Measurements from ENCODE around the gene RNF180.

The RNF180 gene, protein sequence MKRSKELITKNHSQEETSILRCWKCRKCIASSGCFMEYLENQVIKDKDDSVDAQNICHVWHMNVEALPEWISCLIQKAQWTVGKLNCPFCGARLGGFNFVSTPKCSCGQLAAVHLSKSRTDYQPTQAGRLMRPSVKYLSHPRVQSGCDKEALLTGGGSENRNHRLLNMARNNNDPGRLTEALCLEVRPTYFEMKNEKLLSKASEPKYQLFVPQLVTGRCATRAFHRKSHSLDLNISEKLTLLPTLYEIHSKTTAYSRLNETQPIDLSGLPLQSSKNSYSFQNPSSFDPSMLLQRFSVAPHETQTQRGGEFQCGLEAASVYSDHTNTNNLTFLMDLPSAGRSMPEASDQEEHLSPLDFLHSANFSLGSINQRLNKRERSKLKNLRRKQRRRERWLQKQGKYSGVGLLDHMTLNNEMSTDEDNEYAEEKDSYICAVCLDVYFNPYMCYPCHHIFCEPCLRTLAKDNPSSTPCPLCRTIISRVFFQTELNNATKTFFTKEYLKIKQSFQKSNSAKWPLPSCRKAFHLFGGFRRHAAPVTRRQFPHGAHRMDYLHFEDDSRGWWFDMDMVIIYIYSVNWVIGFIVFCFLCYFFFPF

DNA sequence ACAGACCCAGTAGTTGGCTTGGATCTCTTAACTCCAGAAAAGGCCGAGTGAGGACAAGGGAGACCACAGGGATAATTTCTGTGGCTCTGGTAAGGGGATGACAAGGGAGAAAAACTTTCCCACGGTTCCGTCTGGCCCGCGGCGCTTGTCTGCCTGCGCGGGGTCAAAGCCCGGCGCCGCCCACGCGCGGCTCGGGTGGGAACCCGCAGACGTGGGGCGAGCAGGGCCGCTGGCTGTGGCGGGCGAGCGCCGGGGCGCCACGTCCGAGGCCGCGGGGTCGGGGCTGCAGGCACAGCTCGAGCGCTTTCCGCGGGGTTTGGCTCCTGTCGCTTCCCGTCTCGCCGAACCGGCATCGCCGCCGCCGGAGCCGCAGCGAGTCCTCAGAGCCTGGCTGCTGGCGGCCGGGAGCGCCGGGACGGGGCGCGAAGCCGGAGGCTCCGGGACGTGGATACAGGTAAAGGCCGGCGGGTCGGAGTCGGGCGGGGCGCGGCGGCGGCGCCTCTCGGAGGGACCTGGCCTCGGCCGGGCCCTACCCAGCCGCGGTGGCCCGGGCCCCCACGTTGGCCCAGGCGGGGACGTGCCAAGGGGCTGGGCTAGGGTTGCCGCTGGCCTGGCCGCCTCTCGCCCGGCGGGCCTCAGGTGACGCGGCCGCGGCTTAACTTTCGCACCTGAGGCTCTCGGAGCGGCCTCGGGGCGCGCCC is at the start of gene RNF180:
Gene RNF180, plus strand, starts transcription at position 344 of the 701 bp plus-strand sequence. CDS start 34,965 bp downstream, outside the sequence.
- no peaks in the 10 kb centered on the region for H3K79me2 ChIP-seq (ENCODE audit: control insufficient read depth, insufficient read depth, low read length, unreplicated experiment)
- peaks cover 35% of the 10 kb centered on the region for H3K27me3 ChIP-seq (ENCODE audit: insufficient read depth, low read length)
- no peaks in the 10 kb centered on the region for H3K36me3 ChIP-seq (ENCODE audit: insufficient read depth, low read length)
- no peaks in the 10 kb centered on the region for H3K4me1 ChIP-seq (ENCODE audit: control insufficient read depth, insufficient read depth, low read length, unreplicated experiment)
- no peak within 1 kb of the TSS for H3K27ac ChIP-seq (ENCODE audit: low read depth, low read length)
- H2AFZ ChIP-seq (ENCODE audit: low read length, unreplicated experiment) = peak within 1 kb of the TSS; percentile 91
- H3K4me3 ChIP-seq (ENCODE audit: low read depth, low read length) = peak within 1 kb of the TSS; percentile 85

DNA sequence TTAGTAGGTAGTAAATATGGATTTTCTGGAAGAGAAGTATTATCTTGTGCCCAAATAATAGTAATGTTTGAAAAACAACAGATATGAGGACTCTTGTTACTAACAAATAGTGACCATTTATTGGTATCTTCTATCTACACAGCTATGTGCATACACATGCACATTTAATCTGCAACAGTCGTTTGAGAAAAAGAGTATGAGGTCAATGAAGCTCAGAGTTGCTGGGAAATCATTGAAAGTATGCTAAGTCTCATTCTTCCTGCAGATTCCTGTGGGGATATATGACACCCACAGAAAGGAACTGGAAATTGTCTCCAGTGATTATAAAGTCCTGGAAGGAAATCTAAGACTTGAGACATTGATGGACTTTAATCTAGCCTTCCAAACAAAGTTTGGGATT is 40.1 kb upstream of the RNF180 start:
- Histone ChIP-seq H3K4me1 (ENCODE audit: control insufficient read depth, insufficient read depth, low read length, unreplicated experiment) (no peaks in the 10 kb centered on the region), H3K36me3 (ENCODE audit: insufficient read depth, low read length) (no peaks in the 10 kb centered on the region), H2AFZ (ENCODE audit: low read length, unreplicated experiment) (no peak overlapping the region), H3K79me2 (ENCODE audit: control insufficient read depth, insufficient read depth, low read length, unreplicated experiment) (no peaks in the 10 kb centered on the region), H3K4me3 (ENCODE audit: low read depth, low read length) (no peak overlapping the region), H3K27ac (ENCODE audit: low read depth, low read length) (no peak overlapping the region), H3K27me3 (ENCODE audit: insufficient read depth, low read length) (peaks cover 6% of the 10 kb centered on the region; the same call in 1 of the 2 replicates)

DNA sequence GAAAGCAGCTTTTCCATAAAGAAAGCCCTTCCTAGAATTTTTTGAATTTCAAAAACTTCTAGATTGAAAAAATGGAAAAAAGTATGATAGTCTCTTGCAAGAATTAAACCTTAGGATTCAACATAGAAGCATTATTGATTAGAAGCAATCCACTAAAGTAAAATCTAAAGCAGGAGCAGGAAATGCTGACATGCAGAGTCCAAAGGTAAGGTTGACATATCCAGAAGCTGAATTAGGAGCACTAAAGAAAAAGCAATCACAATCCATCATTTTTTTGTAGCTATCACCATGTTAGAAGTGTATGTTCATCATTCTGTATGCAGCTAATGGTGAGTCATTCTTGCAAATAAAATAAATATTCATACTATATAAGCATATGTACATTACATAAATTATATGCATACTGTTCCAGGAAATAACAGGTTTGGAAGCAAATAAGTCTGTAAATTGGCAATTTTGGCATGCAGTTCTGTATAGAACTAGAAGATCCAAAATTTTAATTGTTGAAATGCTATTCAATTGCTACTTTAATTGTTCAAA is 39.4 kb upstream of the RNF180 start:
- H3K27ac ChIP-seq (ENCODE audit: low read depth, low read length) = no peak overlapping the region
- H3K27me3 ChIP-seq (ENCODE audit: insufficient read depth, low read length) = 0 out of 2 replicates have a peak, but pooled peaks cover 3% of the 10 kb centered on the region
- no peaks in the 10 kb centered on the region for H3K79me2 ChIP-seq (ENCODE audit: control insufficient read depth, insufficient read depth, low read length, unreplicated experiment)
- H3K4me1 ChIP-seq (ENCODE audit: control insufficient read depth, insufficient read depth, low read length, unreplicated experiment) = no peaks in the 10 kb centered on the region
- no peaks in the 10 kb centered on the region for H3K36me3 ChIP-seq (ENCODE audit: insufficient read depth, low read length)
- no peak overlapping the region for H2AFZ ChIP-seq (ENCODE audit: low read length, unreplicated experiment)
- H3K4me3 ChIP-seq (ENCODE audit: low read depth, low read length) = no peak overlapping the region

DNA sequence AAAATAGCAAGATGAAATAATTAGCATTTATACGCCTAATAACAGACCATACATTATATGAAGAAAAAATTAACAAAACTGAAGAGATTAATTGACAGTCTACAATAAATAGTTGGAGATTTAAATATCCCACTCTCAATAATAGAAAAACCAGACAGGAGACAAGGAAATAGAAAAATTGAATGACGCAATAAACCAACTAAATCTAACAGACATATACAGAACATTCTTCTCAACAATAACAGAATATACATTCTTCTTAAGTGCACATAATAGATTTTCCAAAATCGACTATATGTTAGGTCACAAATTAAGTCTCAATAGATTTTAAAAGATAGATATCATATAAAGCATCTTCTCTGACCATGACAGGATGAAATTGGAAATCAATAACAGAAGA is 25.6 kb upstream of the RNF180 start:
- H2AFZ ChIP-seq (ENCODE audit: low read length, unreplicated experiment) = no peak overlapping the region
- H3K4me1 ChIP-seq (ENCODE audit: control insufficient read depth, insufficient read depth, low read length, unreplicated experiment) = peaks cover 10% of the 10 kb centered on the region
- H3K27ac ChIP-seq (ENCODE audit: low read depth, low read length) = no peak overlapping the region
- H3K79me2 ChIP-seq (ENCODE audit: control insufficient read depth, insufficient read depth, low read length, unreplicated experiment) = no peaks in the 10 kb centered on the region
- H3K36me3 ChIP-seq (ENCODE audit: insufficient read depth, low read length) = no peaks in the 10 kb centered on the region
- no peaks in the 10 kb centered on the region for H3K27me3 ChIP-seq (ENCODE audit: insufficient read depth, low read length)
- H3K4me3 ChIP-seq (ENCODE audit: low read depth, low read length) = no peak overlapping the region

DNA sequence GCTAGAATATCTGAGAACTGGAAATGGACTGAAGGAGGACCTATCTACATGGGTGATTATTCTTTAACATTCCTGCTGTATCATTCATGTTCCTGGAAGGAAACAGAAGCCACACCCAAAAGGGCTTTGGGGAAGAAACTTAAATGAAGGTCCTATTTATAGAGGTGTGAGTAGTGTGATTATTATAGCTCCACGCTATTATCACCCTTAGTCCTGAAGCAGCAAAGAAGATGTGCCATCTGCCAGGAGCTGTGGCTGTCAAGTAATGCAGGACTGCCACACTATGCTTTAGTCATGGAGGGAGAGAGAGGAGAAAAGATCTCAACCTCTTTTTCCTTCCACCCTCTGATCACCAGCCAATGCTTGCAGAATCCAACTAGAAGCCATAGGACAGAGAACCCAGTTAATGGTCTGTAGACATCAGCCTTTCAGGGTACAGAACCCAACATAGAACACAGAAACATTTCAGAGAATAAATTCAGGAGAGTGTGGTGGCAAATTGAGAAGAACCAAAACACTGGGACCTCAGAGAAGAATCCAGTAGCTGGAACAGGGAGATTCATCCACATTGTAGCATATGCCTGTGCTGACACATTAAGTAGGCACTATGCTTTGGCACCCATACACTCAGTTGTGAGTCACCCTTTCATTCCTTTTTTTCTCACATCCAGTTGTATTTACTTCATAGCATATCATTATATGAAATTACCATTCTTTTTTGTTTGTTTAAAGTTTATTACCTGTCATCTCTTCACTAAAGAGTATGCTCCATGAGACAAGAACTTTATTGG is 21.0 kb upstream of the RNF180 start:
- Histone ChIP-seq H3K36me3 (ENCODE audit: insufficient read depth, low read length) (no peaks in the 10 kb centered on the region), H2AFZ (ENCODE audit: low read length, unreplicated experiment) (peak overlapping the region; percentile 9), H3K27me3 (ENCODE audit: insufficient read depth, low read length) (no peaks in the 10 kb centered on the region), H3K4me3 (ENCODE audit: low read depth, low read length) (peak overlapping the region; percentile 23; the same call in 1 of the 2 replicates), H3K27ac (ENCODE audit: low read depth, low read length) (peak overlapping the region; percentile 40; the same call in 1 of the 2 replicates), H3K4me1 (ENCODE audit: control insufficient read depth, insufficient read depth, low read length, unreplicated experiment) (peaks cover 10% of the 10 kb centered on the region), H3K79me2 (ENCODE audit: control insufficient read depth, insufficient read depth, low read length, unreplicated experiment) (no peaks in the 10 kb centered on the region)

DNA sequence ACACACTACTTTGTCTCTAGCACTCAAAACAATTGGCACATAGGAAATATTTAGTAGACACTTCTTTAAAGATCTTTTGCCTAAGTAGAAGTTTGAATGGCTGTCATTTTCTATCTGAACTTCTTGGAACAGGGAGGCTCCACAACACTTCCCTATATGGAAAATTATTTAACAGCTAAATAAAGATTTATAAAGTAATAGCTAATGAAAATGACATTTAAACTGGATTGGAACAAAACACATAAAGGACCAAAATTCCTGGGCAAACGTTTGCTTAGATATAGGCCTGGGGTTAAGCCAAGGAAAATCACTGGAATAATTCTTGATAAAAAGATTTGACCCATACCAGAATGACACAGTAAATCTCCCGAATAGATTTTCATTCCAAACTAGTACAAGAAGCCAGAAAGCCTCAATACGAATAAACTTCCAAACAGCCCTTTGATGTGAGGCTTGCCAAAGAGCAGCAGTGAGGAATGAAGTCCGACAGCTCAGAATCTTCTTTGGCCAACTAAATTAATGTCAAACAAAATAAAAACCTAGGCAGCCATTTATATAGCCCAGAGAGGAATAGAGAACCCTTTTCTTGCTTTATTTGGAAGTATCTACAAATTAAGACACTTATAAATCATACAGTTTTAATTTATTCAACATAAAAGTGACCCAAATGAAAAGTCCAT is 20.3 kb upstream of the RNF180 start:
- Histone ChIP-seq H3K4me1 (ENCODE audit: control insufficient read depth, insufficient read depth, low read length, unreplicated experiment) (peaks cover 10% of the 10 kb centered on the region), H3K4me3 (ENCODE audit: low read depth, low read length) (no peak overlapping the region), H3K27ac (ENCODE audit: low read depth, low read length) (no peak overlapping the region), H3K79me2 (ENCODE audit: control insufficient read depth, insufficient read depth, low read length, unreplicated experiment) (no peaks in the 10 kb centered on the region), H3K27me3 (ENCODE audit: insufficient read depth, low read length) (no peaks in the 10 kb centered on the region), H2AFZ (ENCODE audit: low read length, unreplicated experiment) (no peak overlapping the region), H3K36me3 (ENCODE audit: insufficient read depth, low read length) (no peaks in the 10 kb centered on the region)

DNA sequence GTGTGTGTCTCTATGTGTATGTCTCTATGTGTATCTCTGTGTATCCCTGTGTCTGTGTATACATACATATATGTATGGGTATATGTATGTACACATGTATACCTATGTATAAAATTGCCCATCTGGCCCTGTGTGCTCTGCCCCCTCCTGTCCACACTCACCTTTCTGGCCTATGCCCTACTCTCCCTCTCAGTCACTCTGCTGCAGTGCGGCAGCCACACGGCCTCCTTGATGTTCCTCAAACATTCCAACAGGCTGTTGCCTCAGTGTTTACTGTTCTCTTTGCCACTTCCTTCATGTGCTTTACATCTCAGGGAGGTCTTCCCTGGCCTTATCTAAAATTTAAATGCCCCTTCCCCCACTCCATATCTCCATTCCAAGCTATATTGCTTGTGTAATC is 18.3 kb upstream of the RNF180 start:
- Histone ChIP-seq H3K4me3 (ENCODE audit: low read depth, low read length) (no peak overlapping the region), H3K27me3 (ENCODE audit: insufficient read depth, low read length) (peaks cover 8% of the 10 kb centered on the region), H3K4me1 (ENCODE audit: control insufficient read depth, insufficient read depth, low read length, unreplicated experiment) (peaks cover 10% of the 10 kb centered on the region), H2AFZ (ENCODE audit: low read length, unreplicated experiment) (no peak overlapping the region), H3K36me3 (ENCODE audit: insufficient read depth, low read length) (no peaks in the 10 kb centered on the region), H3K79me2 (ENCODE audit: control insufficient read depth, insufficient read depth, low read length, unreplicated experiment) (no peaks in the 10 kb centered on the region), H3K27ac (ENCODE audit: low read depth, low read length) (no peak overlapping the region)

DNA sequence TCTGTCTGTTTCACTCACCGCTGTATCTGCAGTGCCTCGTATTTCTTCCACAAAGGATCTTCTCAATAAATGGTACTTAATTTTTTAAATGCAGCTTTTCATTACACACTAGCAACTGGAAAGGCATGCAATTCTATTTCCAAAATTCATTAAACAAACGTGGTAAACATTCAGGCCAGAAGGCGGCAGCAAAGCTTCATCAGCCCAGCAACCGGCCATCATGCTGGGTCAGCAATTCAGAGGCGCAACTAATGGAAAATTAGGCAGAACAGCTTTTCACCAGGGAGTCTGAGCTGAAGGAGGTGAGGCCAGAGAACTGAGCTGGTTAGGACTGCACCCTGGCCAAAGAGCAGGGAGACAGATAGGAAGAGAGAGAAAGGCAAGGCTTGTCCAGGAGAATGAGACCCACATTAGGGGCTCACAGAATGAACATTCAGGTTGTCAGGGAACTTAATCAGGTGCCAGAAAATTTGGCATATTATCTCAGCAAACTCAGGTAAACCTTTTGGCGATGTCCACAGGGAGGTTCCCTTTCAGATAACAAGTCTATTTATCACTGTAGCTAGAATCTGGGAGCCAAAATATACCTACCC is 17.7 kb upstream of the RNF180 start:
- no peaks in the 10 kb centered on the region for H3K36me3 ChIP-seq (ENCODE audit: insufficient read depth, low read length)
- H3K4me3 ChIP-seq (ENCODE audit: low read depth, low read length) = no peak overlapping the region
- H3K27ac ChIP-seq (ENCODE audit: low read depth, low read length) = no peak overlapping the region
- no peaks in the 10 kb centered on the region for H3K79me2 ChIP-seq (ENCODE audit: control insufficient read depth, insufficient read depth, low read length, unreplicated experiment)
- H3K27me3 ChIP-seq (ENCODE audit: insufficient read depth, low read length) = peaks cover 14% of the 10 kb centered on the region
- H2AFZ ChIP-seq (ENCODE audit: low read length, unreplicated experiment) = no peak overlapping the region
- H3K4me1 ChIP-seq (ENCODE audit: control insufficient read depth, insufficient read depth, low read length, unreplicated experiment) = peaks cover 10% of the 10 kb centered on the region

DNA sequence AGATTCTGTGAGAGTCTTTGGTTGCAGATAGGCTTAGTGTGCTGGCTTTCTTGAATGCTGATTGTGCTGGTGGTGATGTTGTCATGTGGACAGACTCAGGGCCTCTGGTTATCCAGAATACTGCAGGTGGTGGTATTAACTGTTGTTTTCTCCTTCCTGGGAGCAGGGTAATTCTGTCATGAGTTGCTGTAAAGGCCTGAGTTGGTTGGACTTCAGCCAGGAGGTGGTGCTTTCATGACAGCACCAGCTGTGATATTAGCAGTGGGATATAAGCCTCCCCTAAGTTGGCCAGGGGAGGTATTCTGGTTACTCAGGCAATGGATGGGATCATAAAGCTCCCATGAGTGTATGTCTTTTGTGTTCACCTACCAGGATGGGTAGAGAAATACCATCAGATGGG is 16.4 kb upstream of the RNF180 start:
- no peak overlapping the region for H3K4me3 ChIP-seq (ENCODE audit: low read depth, low read length)
- no peaks in the 10 kb centered on the region for H3K36me3 ChIP-seq (ENCODE audit: insufficient read depth, low read length)
- no peaks in the 10 kb centered on the region for H3K79me2 ChIP-seq (ENCODE audit: control insufficient read depth, insufficient read depth, low read length, unreplicated experiment)
- no peak overlapping the region for H2AFZ ChIP-seq (ENCODE audit: low read length, unreplicated experiment)
- peaks cover 5% of the 10 kb centered on the region for H3K4me1 ChIP-seq (ENCODE audit: control insufficient read depth, insufficient read depth, low read length, unreplicated experiment)
- peaks cover 21% of the 10 kb centered on the region for H3K27me3 ChIP-seq (ENCODE audit: insufficient read depth, low read length)
- H3K27ac ChIP-seq (ENCODE audit: low read depth, low read length) = no peak overlapping the region
